Testis (tissue), 2 donors: ENCODE measurements around the gene C3orf49.

ENCODE experiments used
- POLR2A ChIP-seq: fragments of 450-650 bp; IDR thresholded peaks from one replicate; pipeline ENCODE4 v1.6.1; 2017; ENCODE audit warnings: antibody characterized with exemption, mild to moderate bottlenecking, moderate library complexity
- TF ChIP-seq, protein P1 (sequence below), 3 experiments: fragments of 450-650 bp in 2 of 3; fragments of 200-600 bp in 1 of 3; sonication (generic) in 1 of 3; IDR thresholded peaks; one replicate each; pipeline ENCODE4 v1.5.1; 2016 to 2019; ENCODE audit warnings: antibody characterized with exemption in 3 of 3, mild to moderate bottlenecking in 2 of 3, moderate library complexity in 1 of 3

DNA sequence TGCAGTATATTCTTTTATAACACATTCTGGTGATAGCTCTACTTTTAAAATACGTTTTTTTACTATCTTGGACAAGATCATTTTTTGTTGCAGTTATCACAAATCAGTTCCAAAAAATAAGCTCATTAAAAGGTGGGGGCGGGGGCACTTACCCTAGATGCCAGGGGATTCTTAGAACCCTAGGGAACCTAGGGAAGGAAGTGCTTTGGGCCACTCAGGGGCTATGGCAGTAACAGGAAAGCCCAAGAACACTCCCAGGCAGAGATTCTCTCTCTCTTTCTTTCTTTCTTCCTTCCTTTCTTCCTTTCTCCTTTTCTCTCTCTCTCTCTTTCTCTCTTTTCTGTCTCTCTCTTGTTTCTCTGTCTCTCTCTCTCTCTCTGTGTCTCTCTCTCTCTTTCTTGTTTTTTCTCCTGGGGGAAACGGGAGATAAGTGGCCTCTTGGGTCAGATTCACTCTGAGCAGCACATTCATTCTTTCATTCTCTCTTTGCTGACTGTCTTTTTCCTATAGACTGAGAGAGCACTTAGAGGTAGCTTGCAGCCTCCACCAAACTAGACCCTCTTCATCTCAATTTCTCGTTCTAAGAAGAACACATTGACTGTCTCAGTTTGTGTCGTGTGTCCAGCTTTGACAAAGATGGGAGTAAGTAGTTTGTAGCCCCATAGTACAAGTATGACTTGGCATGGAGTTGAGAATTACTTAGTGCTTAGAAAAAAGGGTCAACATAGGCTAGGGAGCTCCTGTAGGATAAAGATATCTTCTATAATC, 76.5 kb downstream of the C3orf49 start:
- TF ChIP-seq, protein P1, sequence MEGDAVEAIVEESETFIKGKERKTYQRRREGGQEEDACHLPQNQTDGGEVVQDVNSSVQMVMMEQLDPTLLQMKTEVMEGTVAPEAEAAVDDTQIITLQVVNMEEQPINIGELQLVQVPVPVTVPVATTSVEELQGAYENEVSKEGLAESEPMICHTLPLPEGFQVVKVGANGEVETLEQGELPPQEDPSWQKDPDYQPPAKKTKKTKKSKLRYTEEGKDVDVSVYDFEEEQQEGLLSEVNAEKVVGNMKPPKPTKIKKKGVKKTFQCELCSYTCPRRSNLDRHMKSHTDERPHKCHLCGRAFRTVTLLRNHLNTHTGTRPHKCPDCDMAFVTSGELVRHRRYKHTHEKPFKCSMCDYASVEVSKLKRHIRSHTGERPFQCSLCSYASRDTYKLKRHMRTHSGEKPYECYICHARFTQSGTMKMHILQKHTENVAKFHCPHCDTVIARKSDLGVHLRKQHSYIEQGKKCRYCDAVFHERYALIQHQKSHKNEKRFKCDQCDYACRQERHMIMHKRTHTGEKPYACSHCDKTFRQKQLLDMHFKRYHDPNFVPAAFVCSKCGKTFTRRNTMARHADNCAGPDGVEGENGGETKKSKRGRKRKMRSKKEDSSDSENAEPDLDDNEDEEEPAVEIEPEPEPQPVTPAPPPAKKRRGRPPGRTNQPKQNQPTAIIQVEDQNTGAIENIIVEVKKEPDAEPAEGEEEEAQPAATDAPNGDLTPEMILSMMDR (IDR thresholded peaks at IDR 0.05), result no peak
- TF ChIP-seq POLR2A, result no peak
